ENCODE measurements around the gene MRPL28.

- TF ChIP-seq CTCF (IDR thresholded peaks at IDR 0.05) (no peak), POLR2A (IDR thresholded peaks at IDR 0.05) (no peak)
Measured at GRCh38 chr16:398561-399339, 28.4 kb upstream of the MRPL28 start.
